ENCODE results near the gene GNB1.

DNA sequence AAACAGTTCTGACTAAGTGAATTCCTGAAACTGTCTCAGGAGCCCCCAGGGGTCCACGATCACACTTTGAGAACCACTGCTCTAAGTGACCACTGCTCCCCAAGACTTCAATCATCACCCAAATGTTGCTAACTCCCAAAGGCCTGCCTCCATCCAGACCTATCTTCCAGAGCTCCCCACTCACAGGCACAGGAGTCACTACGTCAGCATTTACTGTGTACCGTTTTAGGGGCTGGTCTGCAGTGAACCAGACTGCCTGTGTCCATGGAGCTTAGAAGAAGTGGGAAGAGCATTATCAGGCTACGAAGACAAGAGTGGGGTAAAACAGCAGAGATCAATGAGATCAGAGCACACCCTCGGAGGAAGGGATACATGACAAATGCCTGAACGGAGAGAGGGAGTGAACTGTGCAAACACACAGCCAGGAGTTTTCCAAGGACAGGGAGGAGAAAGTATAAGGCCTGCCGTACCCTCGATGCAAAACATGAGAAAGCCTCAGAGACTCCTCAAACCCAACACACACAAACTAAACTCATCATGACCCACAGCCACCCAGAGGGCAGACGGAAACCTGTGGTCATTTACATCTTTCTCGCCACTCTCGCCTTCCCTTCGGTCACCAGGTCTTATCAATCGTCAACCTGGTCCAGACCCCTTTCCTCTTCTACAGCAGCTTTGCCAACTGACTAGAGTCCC, 10.1 kb downstream of the GNB1 start:
- TF ChIP-seq, protein P1, sequence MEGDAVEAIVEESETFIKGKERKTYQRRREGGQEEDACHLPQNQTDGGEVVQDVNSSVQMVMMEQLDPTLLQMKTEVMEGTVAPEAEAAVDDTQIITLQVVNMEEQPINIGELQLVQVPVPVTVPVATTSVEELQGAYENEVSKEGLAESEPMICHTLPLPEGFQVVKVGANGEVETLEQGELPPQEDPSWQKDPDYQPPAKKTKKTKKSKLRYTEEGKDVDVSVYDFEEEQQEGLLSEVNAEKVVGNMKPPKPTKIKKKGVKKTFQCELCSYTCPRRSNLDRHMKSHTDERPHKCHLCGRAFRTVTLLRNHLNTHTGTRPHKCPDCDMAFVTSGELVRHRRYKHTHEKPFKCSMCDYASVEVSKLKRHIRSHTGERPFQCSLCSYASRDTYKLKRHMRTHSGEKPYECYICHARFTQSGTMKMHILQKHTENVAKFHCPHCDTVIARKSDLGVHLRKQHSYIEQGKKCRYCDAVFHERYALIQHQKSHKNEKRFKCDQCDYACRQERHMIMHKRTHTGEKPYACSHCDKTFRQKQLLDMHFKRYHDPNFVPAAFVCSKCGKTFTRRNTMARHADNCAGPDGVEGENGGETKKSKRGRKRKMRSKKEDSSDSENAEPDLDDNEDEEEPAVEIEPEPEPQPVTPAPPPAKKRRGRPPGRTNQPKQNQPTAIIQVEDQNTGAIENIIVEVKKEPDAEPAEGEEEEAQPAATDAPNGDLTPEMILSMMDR (IDR thresholded peaks at IDR 0.05; ENCODE audit: insufficient read depth, low read length, poor library complexity, severe bottlenecking) = no peak
- TF ChIP-seq EZH2phosphoT487 (conservative IDR thresholded peaks at IDR 0.05; ENCODE audit: low read length) = no peak

All from SU-DHL-6 (cell line).